HepG2 (cell line): ENCODE measurements around the gene TSSK3. TPM values are rescaled to one million over a fixed set of nuclear protein-coding genes. Genes with fewer than 3 reads are reported as not detected.
A peak's percentile ranks its signal among the peaks of the same experiment; 100 is the strongest.

Experiments
- EP300 ChIP-seq, 3 experiments: sonication (generic) in 1 of 3; formaldehyde crosslinking in 1 of 3; IDR thresholded peaks; 2 replicates each; pipeline versions ENCODE4 v1.5.1 to v1.6.1; 2011 to 2020; ENCODE audit warnings: low read depth in 2 of 3, low read length in 2 of 3, borderline replicate concordance in 1 of 3, improper control_type of control experiment in 1 of 3, mild to moderate bottlenecking in 1 of 3, missing genetic modification reagents in 1 of 3, moderate library complexity in 1 of 3
- ESRRA ChIP-seq: sonication (generic); formaldehyde crosslinking; IDR thresholded peaks from 2 replicates; pipeline ENCODE4 v1.5.1; 2020; ENCODE audit warnings: mild to moderate bottlenecking, low read depth, missing genetic modification reagents
- FOXJ3 ChIP-seq: sonication (generic); formaldehyde crosslinking; IDR thresholded peaks from 2 replicates; pipeline ENCODE4 v1.4.0; 2020; ENCODE audit warnings: missing genetic modification reagents, mild to moderate bottlenecking, borderline replicate concordance
- MXD4 ChIP-seq: IDR thresholded peaks from 2 replicates; pipeline ENCODE4 v1.6.1; 2016; ENCODE audit warnings: mild to moderate bottlenecking, missing biosample characterization, missing genetic modification reagents
- MYC ChIP-seq: sonication (generic); formaldehyde crosslinking; IDR thresholded peaks from 2 replicates; pipeline ENCODE4 v1.9.0; 2021; ENCODE audit warnings: missing genetic modification reagents, borderline replicate concordance
- NFAT5 ChIP-seq: sonication (generic); formaldehyde crosslinking; IDR thresholded peaks from 2 replicates; pipeline ENCODE4 v1.4.0; 2020; ENCODE audit warnings: missing genetic modification reagents
- RAD21 ChIP-seq: fragments of 450-650 bp; formaldehyde crosslinking; IDR thresholded peaks from 2 replicates; pipeline ENCODE4 v1.5.0; 2020; ENCODE audit warnings: mild to moderate bottlenecking
- RFX5 ChIP-seq: IDR thresholded peaks from 2 replicates; pipeline ENCODE4 v1.6.1; 2011; ENCODE audit warnings: low read depth, low read length, improper control_type of control experiment
- RXRB ChIP-seq: IDR thresholded peaks from 2 replicates; pipeline ENCODE4 v1.6.1; 2016; ENCODE audit warnings: borderline replicate concordance, missing genetic modification reagents, missing compliant biosample characterization
- SIN3B ChIP-seq: fragments of 150-350 bp; IDR thresholded peaks from 2 replicates; pipeline ENCODE4 v1.6.1; 2014; ENCODE audit warnings: low read length
- SNAPC2 ChIP-seq: sonication (generic); formaldehyde crosslinking; IDR thresholded peaks from 2 replicates; pipeline ENCODE4 v1.8.1; 2022; ENCODE audit warnings: mild to moderate bottlenecking, missing genetic modification reagents
- SNRNP70 ChIP-seq: fragments of 200-400 bp; formaldehyde crosslinking; IDR thresholded peaks from 2 replicates; pipeline ENCODE4 v1.6.1; 2017; ENCODE audit warnings: mild to moderate bottlenecking, low read depth, low read length, moderate library complexity
- SRSF4 ChIP-seq: fragments of 200-400 bp; formaldehyde crosslinking; IDR thresholded peaks from one replicate; pipeline ENCODE4 v1.6.1; 2018; ENCODE audit warnings: mild to moderate bottlenecking, low read depth, low read length, moderate library complexity; ENCODE audit not compliant: poor library complexity, severe bottlenecking
- TBP ChIP-seq: sonication (generic); formaldehyde crosslinking; IDR thresholded peaks from 2 replicates; pipeline ENCODE4 v1.5.0; 2020; ENCODE audit warnings: missing genetic modification reagents
- THAP11 ChIP-seq: IDR thresholded peaks from 2 replicates; pipeline ENCODE4 v1.6.1; 2016; ENCODE audit warnings: missing biosample characterization, missing genetic modification reagents
- ZNF180 ChIP-seq: sonication (generic); formaldehyde crosslinking; IDR thresholded peaks from 2 replicates; pipeline ENCODE4 v1.4.0; 2020; ENCODE audit warnings: low read depth, missing genetic modification reagents, borderline replicate concordance
- ZNF224 ChIP-seq: sonication (generic); formaldehyde crosslinking; IDR thresholded peaks from 2 replicates; pipeline ENCODE4 v1.5.0; 2020; ENCODE audit warnings: mild to moderate bottlenecking, missing genetic modification reagents
- ZNF232 ChIP-seq: sonication (generic); formaldehyde crosslinking; IDR thresholded peaks from 2 replicates; pipeline ENCODE4 v1.4.0; 2020; ENCODE audit warnings: missing genetic modification reagents, borderline replicate concordance
- ZNF251 ChIP-seq: sonication (generic); formaldehyde crosslinking; IDR thresholded peaks from 2 replicates; pipeline ENCODE4 v1.9.0; 2021; ENCODE audit warnings: mild to moderate bottlenecking, missing genetic modification reagents
- ZNF317 ChIP-seq: sonication (generic); formaldehyde crosslinking; IDR thresholded peaks from 2 replicates; pipeline ENCODE4 v1.5.0; 2020; ENCODE audit warnings: mild to moderate bottlenecking, missing genetic modification reagents
- ZNF513 ChIP-seq: sonication (generic); formaldehyde crosslinking; conservative IDR thresholded peaks from 2 replicates; pipeline ENCODE4 v1.5.0; 2020; ENCODE audit warnings: missing genetic modification reagents
- ZNF562 ChIP-seq: sonication (generic); formaldehyde crosslinking; IDR thresholded peaks from 2 replicates; pipeline ENCODE4 v1.8.0; 2022; ENCODE audit warnings: missing genetic modification reagents, borderline replicate concordance
- ZNF737 ChIP-seq: sonication (generic); formaldehyde crosslinking; IDR thresholded peaks from 2 replicates; pipeline ENCODE4 v1.5.0; 2020; ENCODE audit warnings: missing genetic modification reagents, mild to moderate bottlenecking, borderline replicate concordance
- ZNF841 ChIP-seq: sonication (generic); formaldehyde crosslinking; IDR thresholded peaks from 2 replicates; pipeline ENCODE4 v1.8.1; 2023; ENCODE audit warnings: missing genetic modification reagents, borderline replicate concordance
- ZSCAN20 ChIP-seq: sonication (generic); formaldehyde crosslinking; IDR thresholded peaks from 2 replicates; pipeline ENCODE4 v1.4.0; 2020; ENCODE audit warnings: missing genetic modification reagents, mild to moderate bottlenecking, borderline replicate concordance
- polyA plus RNA-seq, 8 experiments: library from polyadenylated mRNA; depleted of rRNA in 3 of 8; stranded (reverse) in 7 of 8; unstranded in 1 of 8; fragments of >200 nt; fragmentation: Illumina TruSeq in 4 of 8; extraction: Trizol in 4 of 8; gene quantifications; 2 replicates each; pipeline versions ENCODE4 v1.2.1 to v1.2.3, GENCODE V29; 2011 to 2016; ENCODE audit warnings: low read depth in 4 of 8, missing spikeins in 1 of 8, mixed read lengths in 1 of 8; ENCODE audit not compliant: insufficient read depth in 1 of 8
- total RNA-seq, 5 experiments: library from RNA; depleted of rRNA; stranded (reverse); fragments of >200 nt; fragmentation: Illumina TruSeq; extraction: Trizol; gene quantifications; 2 replicates each; pipeline ENCODE4 v1.2.3, GENCODE V29; 2016; ENCODE audit warnings: low read depth in 1 of 5

TSSK3 gene
- total and polyA plus RNA-seq, 2 of the 13 experiments (the other 11 are each of a cell fraction or from before 2014, with no cell fraction given): 1.0 to 1.1 TPM

GRCh38 chr1:32321712-32322291 lies 40.5 kb upstream of the TSSK3 start (continued):
- TF ChIP-seq NFAT5 (CRISPR knock-in tag) (no peak), SRSF4 (no peak), SNRNP70 (no peak), ESRRA (CRISPR knock-in tag) (peak; percentile 41; the same call in 1 of the 2 replicates), ZNF841 (CRISPR knock-in tag) (no peak), FOXJ3 (CRISPR knock-in tag) (peak; percentile 93), RAD21 (no peak), ZNF562 (CRISPR knock-in tag) (no peak), ZNF737 (CRISPR knock-in tag) (no peak), ZNF232 (CRISPR knock-in tag) (peak; percentile 62; the same call in 1 of the 2 replicates), MXD4 (CRISPR knock-in tag) (0 out of 2 replicates have a peak, but pooled peaks have one; percentile 23), RXRB (CRISPR knock-in tag) (peak; percentile 75), TBP (CRISPR knock-in tag) (no peak), ZNF251 (no peak), ZNF224 (CRISPR knock-in tag) (0 out of 2 replicates have a peak, but pooled peaks have one; percentile 57), ZNF513 (CRISPR knock-in tag) (no peak), SIN3B (no peak), SNAPC2 (0 out of 2 replicates have a peak, but pooled peaks have one; percentile 58), THAP11 (CRISPR knock-in tag) (peak; percentile 77), EP300 (IDR thresholded peaks at IDR 0.05; ENCODE audit: low read depth in 2 of 2, low read length in 2 of 2) (peak in 1 of 2 experiments; percentile 89; a peak in 2 of 4 replicates), EP300 (CRISPR knock-in tag; IDR thresholded peaks at IDR 0.05; ENCODE audit: borderline replicate concordance) (peak; percentile 86), MYC (CRISPR knock-in tag) (peak; percentile 70; the same call in 1 of the 2 replicates), ZNF317 (peak; percentile 86), RFX5 (no peak), ZSCAN20 (CRISPR knock-in tag) (no peak), ZNF180 (CRISPR knock-in tag) (no peak)
